ENCODE measurements around the gene LRRTM3. TPM values are rescaled to one million over a fixed set of nuclear protein-coding genes. Genes with fewer than 3 reads are reported as not detected.

LRRTM3 gene
- total and polyA plus RNA-seq, 10 donors, result not detected

DNA sequence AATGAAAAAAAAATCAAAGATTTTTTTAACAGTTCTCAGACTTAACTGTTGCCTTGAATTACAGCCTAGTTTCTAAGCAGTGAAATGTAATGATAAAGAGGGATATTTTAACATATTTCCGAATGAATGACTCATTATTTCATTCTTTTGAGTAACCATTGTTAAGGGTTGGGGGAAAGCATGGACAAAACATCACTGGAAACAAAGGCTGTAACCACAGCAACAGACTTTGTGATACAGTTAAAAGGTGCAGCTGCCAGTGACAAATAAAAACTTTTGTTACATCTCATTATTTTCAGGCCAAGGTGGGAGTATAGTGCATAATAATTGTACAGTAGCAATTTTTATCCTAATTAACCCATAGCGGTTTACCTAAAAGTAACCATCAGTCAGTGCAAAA is 172.6 kb downstream of the LRRTM3 start:
- WGBS, 5 donors, result 74 to 76% (median 74%) methylated on average over 2 of the region's 2 CpGs
- Histone ChIP-seq H3K4me1 (no peaks in the 10 kb centered on the region), H3K36me3 (no peaks in the 10 kb centered on the region), H3K27ac (no peak overlapping the region), H3K9me3 (no peaks in the 10 kb centered on the region), H3K27me3 (replicated peaks in 1 of 7) (no peaks in the 10 kb centered on the region), H3K4me3 (no peak overlapping the region)
- DNase-seq, result no peak
- TF ChIP-seq, protein P1, sequence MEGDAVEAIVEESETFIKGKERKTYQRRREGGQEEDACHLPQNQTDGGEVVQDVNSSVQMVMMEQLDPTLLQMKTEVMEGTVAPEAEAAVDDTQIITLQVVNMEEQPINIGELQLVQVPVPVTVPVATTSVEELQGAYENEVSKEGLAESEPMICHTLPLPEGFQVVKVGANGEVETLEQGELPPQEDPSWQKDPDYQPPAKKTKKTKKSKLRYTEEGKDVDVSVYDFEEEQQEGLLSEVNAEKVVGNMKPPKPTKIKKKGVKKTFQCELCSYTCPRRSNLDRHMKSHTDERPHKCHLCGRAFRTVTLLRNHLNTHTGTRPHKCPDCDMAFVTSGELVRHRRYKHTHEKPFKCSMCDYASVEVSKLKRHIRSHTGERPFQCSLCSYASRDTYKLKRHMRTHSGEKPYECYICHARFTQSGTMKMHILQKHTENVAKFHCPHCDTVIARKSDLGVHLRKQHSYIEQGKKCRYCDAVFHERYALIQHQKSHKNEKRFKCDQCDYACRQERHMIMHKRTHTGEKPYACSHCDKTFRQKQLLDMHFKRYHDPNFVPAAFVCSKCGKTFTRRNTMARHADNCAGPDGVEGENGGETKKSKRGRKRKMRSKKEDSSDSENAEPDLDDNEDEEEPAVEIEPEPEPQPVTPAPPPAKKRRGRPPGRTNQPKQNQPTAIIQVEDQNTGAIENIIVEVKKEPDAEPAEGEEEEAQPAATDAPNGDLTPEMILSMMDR (IDR thresholded peaks at IDR 0.05 in 8 of 11, conservative IDR thresholded peaks at IDR 0.05 in 3 of 11), result no peak
- TF ChIP-seq POLR2AphosphoS5 (IDR thresholded peaks at IDR 0.05) (no peak), POLR2A (IDR thresholded peaks at IDR 0.05) (no peak)
- intact Hi-C loops (cut with DNase I; ENCODE audit: low total_unique reads), result no loop called here

DNA sequence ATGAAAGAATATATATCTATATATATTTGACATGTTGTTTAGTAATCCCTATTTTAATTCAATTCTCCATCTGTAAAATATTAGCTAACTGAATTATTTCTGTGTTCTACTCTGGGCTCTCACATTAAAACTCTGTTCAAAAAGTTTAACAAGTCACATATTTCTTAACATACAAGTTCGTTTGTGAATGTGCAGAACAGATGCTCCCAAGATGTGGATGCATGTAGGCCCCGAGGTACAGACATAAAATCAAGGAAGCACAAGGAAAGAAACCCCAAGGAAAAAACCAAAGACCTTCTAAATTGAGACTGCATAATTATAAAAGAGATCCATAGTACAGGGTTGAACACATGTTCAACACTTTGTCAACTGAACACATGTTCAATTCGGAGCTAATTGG is 175.1 kb downstream of the LRRTM3 start:
- Histone ChIP-seq H3K36me3 (no peaks in the 10 kb centered on the region), H3K9me3 (no peaks in the 10 kb centered on the region), H3K27me3 (replicated peaks in 1 of 7) (no peaks in the 10 kb centered on the region), H3K4me3 (no peak overlapping the region), H3K27ac (no peak overlapping the region), H3K4me1 (no peaks in the 10 kb centered on the region)
- intact Hi-C loops (cut with DNase I; ENCODE audit: low total_unique reads), result no loop called here
- no peak for DNase-seq
- TF ChIP-seq POLR2AphosphoS5 (IDR thresholded peaks at IDR 0.05), result no peak
- no peak for TF ChIP-seq POLR2A (IDR thresholded peaks at IDR 0.05)
- WGBS, 5 donors, result 61 to 78% (median 66%) methylated on average over 3 of the region's 3 CpGs

DNA sequence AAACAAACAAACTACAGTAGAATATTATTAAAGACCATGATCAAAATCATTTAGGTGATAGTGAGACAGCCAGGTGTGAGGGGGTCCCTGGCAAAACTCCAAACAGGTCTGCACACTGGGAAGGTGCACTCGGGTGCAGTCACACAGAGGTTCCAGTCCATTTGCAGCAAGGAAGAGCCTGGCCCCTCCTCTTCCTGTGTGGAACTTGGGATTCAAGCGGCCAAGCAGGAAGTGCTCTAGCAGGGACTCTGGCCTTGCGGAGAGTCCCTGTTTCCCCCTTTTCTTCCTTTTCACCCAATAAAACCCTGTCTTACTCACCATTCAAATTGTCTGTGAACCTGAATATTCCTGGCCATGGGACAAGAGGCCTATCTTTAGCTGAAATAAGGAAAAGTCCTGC is 181.8 kb downstream of the LRRTM3 start:
- intact Hi-C loops (cut with DNase I; ENCODE audit: low total_unique reads), result no loop called here

DNA sequence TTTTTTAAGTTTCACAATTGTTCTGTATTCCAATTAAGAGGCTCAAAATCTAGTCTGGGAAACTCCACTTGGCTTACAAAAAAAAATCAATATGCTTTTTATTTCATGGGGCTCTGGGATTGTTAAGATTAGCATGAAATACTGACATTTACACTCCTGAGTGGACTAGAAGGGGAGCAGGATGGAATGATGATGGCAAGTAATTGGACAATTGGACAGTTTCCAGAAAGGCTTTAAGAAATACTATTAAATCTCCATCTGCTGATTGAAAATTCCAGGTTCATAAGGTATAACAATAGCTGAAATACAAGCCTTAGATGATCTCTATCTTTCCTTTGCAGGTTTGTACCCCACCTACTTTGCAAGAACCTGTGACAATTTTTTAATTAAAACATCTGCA is 184.4 kb downstream of the LRRTM3 start:
- Histone ChIP-seq H3K27ac (no peak overlapping the region), H3K27me3 (replicated peaks in 1 of 7) (no peaks in the 10 kb centered on the region), H3K4me3 (no peak overlapping the region), H3K36me3 (no peaks in the 10 kb centered on the region), H3K9me3 (no peaks in the 10 kb centered on the region), H3K4me1 (no peaks in the 10 kb centered on the region)
- no peak for DNase-seq
- intact Hi-C loops (cut with DNase I; ENCODE audit: low total_unique reads), result no loop called here
- TF ChIP-seq POLR2AphosphoS5 (IDR thresholded peaks at IDR 0.05) (no peak), POLR2A (IDR thresholded peaks at IDR 0.05) (no peak)
- TF ChIP-seq, protein P1 (IDR thresholded peaks at IDR 0.05 in 8 of 11, conservative IDR thresholded peaks at IDR 0.05 in 3 of 11), result no peak

More for the DNA sequence above, 181.8 kb downstream of the LRRTM3 start:
- peak; percentile 44 for DNase-seq
- Histone ChIP-seq H3K27me3 (replicated peaks in 1 of 7) (no peaks in the 10 kb centered on the region), H3K27ac (no peak overlapping the region), H3K9me3 (no peaks in the 10 kb centered on the region), H3K4me3 (no peak overlapping the region), H3K4me1 (no peaks in the 10 kb centered on the region), H3K36me3 (no peaks in the 10 kb centered on the region)
- WGBS, 5 donors, result 67 to 88% (median 80%) methylated on average over 3 of the region's 3 CpGs
- TF ChIP-seq, protein P1 (IDR thresholded peaks at IDR 0.05 in 8 of 11, conservative IDR thresholded peaks at IDR 0.05 in 3 of 11), result no peak
- TF ChIP-seq POLR2AphosphoS5 (IDR thresholded peaks at IDR 0.05) (no peak), POLR2A (IDR thresholded peaks at IDR 0.05) (no peak)

DNA sequence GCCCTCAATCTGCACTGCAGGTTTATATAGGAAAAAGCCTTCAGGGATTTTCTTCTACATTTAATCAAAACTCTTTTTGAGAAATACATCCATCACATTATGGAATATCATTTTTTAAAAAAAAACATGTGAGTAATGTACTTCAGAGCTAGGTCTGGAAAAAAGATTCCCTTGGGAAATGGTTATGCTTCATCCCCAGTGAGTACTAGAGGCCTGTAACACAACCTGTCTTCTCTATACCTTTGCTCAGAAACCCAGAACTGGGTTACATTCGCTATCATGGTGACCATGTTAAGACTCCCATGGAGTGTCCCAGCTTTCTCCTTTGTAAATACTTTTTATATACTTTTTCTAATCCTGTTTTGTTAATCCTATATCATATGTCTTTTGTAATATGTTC is 186.9 kb downstream of the LRRTM3 start:
- H3K27ac ChIP-seq, result no peak overlapping the region
- H3K36me3 ChIP-seq, result no peaks in the 10 kb centered on the region
- no peak overlapping the region for H3K4me3 ChIP-seq
- H3K27me3 ChIP-seq (replicated peaks in 1 of 7), result no peaks in the 10 kb centered on the region
- no peaks in the 10 kb centered on the region for H3K9me3 ChIP-seq
- no peaks in the 10 kb centered on the region for H3K4me1 ChIP-seq
- WGBS, 5 donors, result 74 to 91% (median 82%) methylated on average over 1 of the region's 1 CpG
- no peak for TF ChIP-seq POLR2A (IDR thresholded peaks at IDR 0.05)
- TF ChIP-seq, protein P1 (IDR thresholded peaks at IDR 0.05 in 8 of 11, conservative IDR thresholded peaks at IDR 0.05 in 3 of 11), result no peak
- no peak for TF ChIP-seq POLR2AphosphoS5 (IDR thresholded peaks at IDR 0.05)
- intact Hi-C loops (cut with DNase I; ENCODE audit: low total_unique reads), result no loop called here
- no peak for DNase-seq

All from spleen (tissue), 11 donors.